ENCODE data around the gene HOMER2.
"Not testable (repeated sequence)": the region's sequence is repeated elsewhere in the genome, so short reads cannot be mapped to it uniquely, and the experiment has no call there.

HOMER2 gene

GRCh38 chr15:82871832-82872484, 80.6 kb downstream of the HOMER2 start:
- Histone ChIP-seq H3K36me3 (ENCODE audit: insufficient read depth, low read length) (no peaks in the 10 kb centered on the region), H3K9ac (ENCODE audit: low read depth, low read length) (no peak overlapping the region), H3K4me3 (ENCODE audit: low read length) (no peak overlapping the region), H3K4me2 (ENCODE audit: low read length) (no peak overlapping the region), H3K9me3 (replicated peaks; ENCODE audit: low read length) (no peaks in the 10 kb centered on the region), H3K4me1 (ENCODE audit: control insufficient read depth, insufficient read depth, low read length) (peaks cover 19% of the 10 kb centered on the region), H3K27me3 (ENCODE audit: control insufficient read depth, insufficient read depth, low read length) (no peaks in the 10 kb centered on the region)

GRCh38 chr15:82871358-82871757, 81.2 kb downstream of the HOMER2 start:
- Histone ChIP-seq H3K4me1 (ENCODE audit: control insufficient read depth, insufficient read depth, low read length) (peaks cover 19% of the 10 kb centered on the region), H3K9me3 (replicated peaks; ENCODE audit: low read length) (no peaks in the 10 kb centered on the region), H3K36me3 (ENCODE audit: insufficient read depth, low read length) (no peaks in the 10 kb centered on the region), H3K4me3 (ENCODE audit: low read length) (no peak overlapping the region), H3K9ac (ENCODE audit: low read depth, low read length) (no peak overlapping the region), H3K4me2 (ENCODE audit: low read length) (no peak overlapping the region), H3K27me3 (ENCODE audit: control insufficient read depth, insufficient read depth, low read length) (no peaks in the 10 kb centered on the region)

- H3K4me1 ChIP-seq (ENCODE audit: control insufficient read depth, insufficient read depth, low read length): peaks cover 15% of the 10 kb centered on the region
- H3K27me3 ChIP-seq (ENCODE audit: control insufficient read depth, insufficient read depth, low read length): no peaks in the 10 kb centered on the region
- H3K9me3 ChIP-seq (replicated peaks; ENCODE audit: low read length): no peaks in the 10 kb centered on the region
- no peak overlapping the region for H3K9ac ChIP-seq (ENCODE audit: low read depth, low read length)
- H3K4me2 ChIP-seq (ENCODE audit: low read length): no peak overlapping the region
- H3K4me3 ChIP-seq (ENCODE audit: low read length): no peak overlapping the region
- H3K36me3 ChIP-seq (ENCODE audit: insufficient read depth, low read length): no peaks in the 10 kb centered on the region
Measured at GRCh38 chr15:82870727-82871320, 81.7 kb downstream of the HOMER2 start.

- H3K27me3 ChIP-seq (ENCODE audit: control insufficient read depth, insufficient read depth, low read length); H3K4me2 ChIP-seq (ENCODE audit: low read length); H3K9ac ChIP-seq (ENCODE audit: low read depth, low read length); H3K4me1 ChIP-seq (ENCODE audit: control insufficient read depth, insufficient read depth, low read length); H3K4me3 ChIP-seq (ENCODE audit: low read length); H3K9me3 ChIP-seq (replicated peaks; ENCODE audit: low read length); H3K36me3 ChIP-seq (ENCODE audit: insufficient read depth, low read length): not testable (repeated sequence)
Measured at GRCh38 chr15:82865981-82866380, 86.5 kb downstream of the HOMER2 start.

- not testable (repeated sequence) for H3K4me1 ChIP-seq (ENCODE audit: control insufficient read depth, insufficient read depth, low read length); H3K9ac ChIP-seq (ENCODE audit: low read depth, low read length); H3K4me2 ChIP-seq (ENCODE audit: low read length); H3K4me3 ChIP-seq (ENCODE audit: low read length); H3K9me3 ChIP-seq (replicated peaks; ENCODE audit: low read length); H3K27me3 ChIP-seq (ENCODE audit: control insufficient read depth, insufficient read depth, low read length); H3K36me3 ChIP-seq (ENCODE audit: insufficient read depth, low read length)
Measured at GRCh38 chr15:82865581-82865980, 86.9 kb downstream of the HOMER2 start.

- Histone ChIP-seq H3K4me2 (ENCODE audit: low read length) (no peak overlapping the region), H3K9me3 (replicated peaks; ENCODE audit: low read length) (no peaks in the 10 kb centered on the region), H3K9ac (ENCODE audit: low read depth, low read length) (no peak overlapping the region)
Measured at GRCh38 chr15:82864967-82865366, 87.6 kb downstream of the HOMER2 start.

GRCh38 chr15:82862886-82863285, 89.6 kb downstream of the HOMER2 start:
- Histone ChIP-seq H3K4me3 (ENCODE audit: low read length) (no peak overlapping the region), H3K9me3 (replicated peaks; ENCODE audit: low read length) (no peaks in the 10 kb centered on the region), H3K4me2 (ENCODE audit: low read length) (no peak overlapping the region), H3K27me3 (ENCODE audit: control insufficient read depth, insufficient read depth, low read length) (no peaks in the 10 kb centered on the region), H3K9ac (ENCODE audit: low read depth, low read length) (no peak overlapping the region), H3K36me3 (ENCODE audit: insufficient read depth, low read length) (no peaks in the 10 kb centered on the region), H3K4me1 (ENCODE audit: control insufficient read depth, insufficient read depth, low read length) (no peaks in the 10 kb centered on the region)

More at GRCh38 chr15:82864967-82865366, 87.6 kb downstream of the HOMER2 start:
- Histone ChIP-seq H3K36me3 (ENCODE audit: insufficient read depth, low read length) (no peaks in the 10 kb centered on the region), H3K4me3 (ENCODE audit: low read length) (no peak overlapping the region), H3K4me1 (ENCODE audit: control insufficient read depth, insufficient read depth, low read length) (no peaks in the 10 kb centered on the region), H3K27me3 (ENCODE audit: control insufficient read depth, insufficient read depth, low read length) (no peaks in the 10 kb centered on the region)

GRCh38 chr15:82858932-82859331, 93.6 kb downstream of the HOMER2 start:
- Histone ChIP-seq H3K9me3 (replicated peaks; ENCODE audit: low read length) (no peaks in the 10 kb centered on the region), H3K36me3 (ENCODE audit: insufficient read depth, low read length) (no peaks in the 10 kb centered on the region), H3K27me3 (ENCODE audit: control insufficient read depth, insufficient read depth, low read length) (no peaks in the 10 kb centered on the region), H3K9ac (ENCODE audit: low read depth, low read length) (no peak overlapping the region), H3K4me3 (ENCODE audit: low read length) (no peak overlapping the region), H3K4me2 (ENCODE audit: low read length) (no peak overlapping the region), H3K4me1 (ENCODE audit: control insufficient read depth, insufficient read depth, low read length) (no peaks in the 10 kb centered on the region)

- Histone ChIP-seq H3K4me3 (ENCODE audit: low read length) (no peak overlapping the region), H3K4me1 (ENCODE audit: control insufficient read depth, insufficient read depth, low read length) (no peaks in the 10 kb centered on the region), H3K4me2 (ENCODE audit: low read length) (no peak overlapping the region), H3K27me3 (ENCODE audit: control insufficient read depth, insufficient read depth, low read length) (no peaks in the 10 kb centered on the region), H3K9ac (ENCODE audit: low read depth, low read length) (no peak overlapping the region), H3K36me3 (ENCODE audit: insufficient read depth, low read length) (no peaks in the 10 kb centered on the region), H3K9me3 (replicated peaks; ENCODE audit: low read length) (no peaks in the 10 kb centered on the region)
Measured at GRCh38 chr15:82856397-82857170, 95.9 kb downstream of the HOMER2 start.

- Histone ChIP-seq H3K9ac (ENCODE audit: low read depth, low read length) (no peak overlapping the region), H3K27me3 (ENCODE audit: control insufficient read depth, insufficient read depth, low read length) (no peaks in the 10 kb centered on the region), H3K36me3 (ENCODE audit: insufficient read depth, low read length) (no peaks in the 10 kb centered on the region), H3K4me3 (ENCODE audit: low read length) (no peak overlapping the region), H3K4me2 (ENCODE audit: low read length) (no peak overlapping the region), H3K9me3 (replicated peaks; ENCODE audit: low read length) (no peaks in the 10 kb centered on the region), H3K4me1 (ENCODE audit: control insufficient read depth, insufficient read depth, low read length) (peaks cover 2% of the 10 kb centered on the region)
Measured at GRCh38 chr15:82855286-82856100, 97.0 kb downstream of the HOMER2 start.

- Histone ChIP-seq H3K4me3 (ENCODE audit: low read length) (no peak overlapping the region), H3K4me2 (ENCODE audit: low read length) (no peak overlapping the region), H3K9me3 (replicated peaks; ENCODE audit: low read length) (no peaks in the 10 kb centered on the region), H3K36me3 (ENCODE audit: insufficient read depth, low read length) (no peaks in the 10 kb centered on the region), H3K9ac (ENCODE audit: low read depth, low read length) (no peak overlapping the region), H3K4me1 (ENCODE audit: control insufficient read depth, insufficient read depth, low read length) (peaks cover 10% of the 10 kb centered on the region), H3K27me3 (ENCODE audit: control insufficient read depth, insufficient read depth, low read length) (no peaks in the 10 kb centered on the region)
Measured at GRCh38 chr15:82854554-82854953, 98.0 kb downstream of the HOMER2 start.
